IPS-18c (cell line): ENCODE measurements around the gene FLG.
"Not testable (repeated sequence)": the region's sequence is repeated elsewhere in the genome, so short reads cannot be mapped to it uniquely, and the experiment has no call there.

Experiments
- H3K4me3 ChIP-seq: 2 replicates; pipeline ENCODE4 v1.7.0; 2013; ENCODE audit warnings: low read depth, mild to moderate bottlenecking, low read length, moderate library complexity; ENCODE audit not compliant: insufficient read depth
- H3K9me3 ChIP-seq: one replicate; pipeline ENCODE4 v1.6.1; 2013; ENCODE audit warnings: mild to moderate bottlenecking, low read length, moderate library complexity; ENCODE audit not compliant: control insufficient read depth, insufficient read depth

FLG gene

DNA sequence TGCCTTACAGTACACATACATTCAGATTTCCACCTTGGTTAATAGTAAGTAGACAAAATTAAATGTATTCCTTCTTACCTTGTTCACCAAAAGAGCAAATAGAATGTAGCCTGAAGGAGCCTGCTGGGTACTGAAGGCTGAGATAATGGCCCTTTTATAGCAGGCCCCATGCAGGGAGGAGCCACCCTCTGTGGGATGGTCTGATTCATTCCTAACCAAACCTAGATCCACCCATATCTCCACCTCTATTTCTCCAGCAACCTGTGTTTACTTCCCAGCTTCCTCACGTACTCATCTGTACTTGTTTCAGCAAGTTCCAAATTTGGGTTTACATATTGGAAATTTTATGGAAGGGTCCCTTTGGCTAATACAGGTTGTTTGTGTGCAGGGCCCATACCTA is at the start of gene FLG:
Gene FLG (minus strand): TSS at position 129 of the 400 bp plus-strand sequence. CDS start 9,783 bp downstream, outside the sequence.
- Histone ChIP-seq H3K4me3 (no peak within 1 kb of the TSS), H3K9me3 (peaks cover 7% of the 10 kb centered on the region)

DNA sequence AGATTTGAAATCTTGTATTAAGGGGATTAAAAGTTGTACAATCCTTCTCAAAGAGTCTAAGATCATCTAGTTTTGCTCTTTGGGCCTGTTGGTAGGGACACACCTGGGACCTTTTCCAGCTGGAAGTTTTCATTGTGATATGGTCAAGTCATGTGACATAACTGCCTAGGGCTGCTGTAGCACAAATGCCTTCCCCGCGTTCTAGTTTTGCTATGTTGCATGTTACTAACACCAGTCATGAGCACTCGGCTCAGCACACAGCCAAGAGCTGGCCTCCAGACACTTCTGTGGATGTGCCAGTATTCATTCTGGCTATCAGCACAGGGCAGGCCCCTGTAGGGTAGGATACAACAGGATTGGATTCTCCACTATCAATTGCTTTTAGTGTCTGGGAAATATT is 49.4 kb upstream of the FLG start:
- Histone ChIP-seq H3K4me3 (no peak overlapping the region), H3K9me3 (peaks cover 6% of the 10 kb centered on the region)

DNA sequence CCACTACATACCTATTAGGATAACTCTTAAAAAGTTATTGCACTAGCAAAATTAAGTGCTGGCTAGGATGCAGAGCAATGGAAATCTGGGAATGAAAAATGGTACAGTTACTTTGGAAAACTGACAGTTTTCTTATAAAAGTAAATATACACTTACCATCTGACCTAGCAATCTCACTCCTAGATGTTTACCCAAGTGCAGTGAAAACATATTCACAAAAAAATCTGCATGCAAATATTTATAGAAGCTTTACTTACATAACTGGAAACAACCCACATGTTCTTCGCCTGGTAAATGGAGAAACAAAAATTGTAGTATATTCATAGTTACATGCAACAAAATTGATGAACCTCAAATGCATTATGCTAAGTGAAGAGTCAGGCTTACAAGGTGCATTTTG is 47.6 kb upstream of the FLG start:
- no peak overlapping the region for H3K4me3 ChIP-seq
- H3K9me3 ChIP-seq: peaks cover 6% of the 10 kb centered on the region

- H3K4me3 ChIP-seq: no peak overlapping the region
- H3K9me3 ChIP-seq: peaks cover 14% of the 10 kb centered on the region
Measured at GRCh38 chr1:152367436-152367835, 42.4 kb upstream of the FLG start.

DNA sequence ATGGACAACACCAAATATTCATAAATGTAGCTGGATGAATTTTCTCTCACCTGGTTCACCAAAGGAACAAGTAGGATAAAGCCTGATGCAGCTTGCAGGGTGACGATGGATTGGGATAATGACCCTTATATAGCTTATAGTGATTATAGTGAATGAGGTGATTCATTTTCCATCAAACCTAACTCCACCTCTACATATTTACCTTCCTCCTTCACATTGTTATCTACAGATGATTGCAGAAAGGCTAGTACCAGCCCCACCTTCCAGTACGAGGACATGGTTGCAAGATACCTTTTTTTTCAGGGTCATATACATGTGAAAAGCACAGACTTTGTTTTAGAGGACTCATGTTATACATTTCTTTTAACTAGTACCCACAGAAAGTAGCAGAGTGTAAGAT is 34.9 kb upstream of the FLG start, which contains the start of gene FLG2:
Gene FLG2 (minus strand): TSS at position 101 of the 400 bp plus-strand sequence. CDS start 1,122 bp downstream, outside the sequence.
- H3K9me3 ChIP-seq: peaks cover 12% of the 10 kb centered on the region

GRCh38 chr1:152356736-152357135 is 31.7 kb upstream of the FLG start:
- Histone ChIP-seq H3K9me3 (peaks cover 25% of the 10 kb centered on the region), H3K4me3 (no peak overlapping the region)

More for the DNA sequence above, 34.9 kb upstream of the FLG start, which contains the start of gene FLG2:
- H3K4me3 ChIP-seq: no peak within 1 kb of the TSS

GRCh38 chr1:152349611-152350010 is 24.6 kb upstream of the FLG start:
- Histone ChIP-seq H3K9me3 (peaks cover 16% of the 10 kb centered on the region), H3K4me3 (no peak overlapping the region)

DNA sequence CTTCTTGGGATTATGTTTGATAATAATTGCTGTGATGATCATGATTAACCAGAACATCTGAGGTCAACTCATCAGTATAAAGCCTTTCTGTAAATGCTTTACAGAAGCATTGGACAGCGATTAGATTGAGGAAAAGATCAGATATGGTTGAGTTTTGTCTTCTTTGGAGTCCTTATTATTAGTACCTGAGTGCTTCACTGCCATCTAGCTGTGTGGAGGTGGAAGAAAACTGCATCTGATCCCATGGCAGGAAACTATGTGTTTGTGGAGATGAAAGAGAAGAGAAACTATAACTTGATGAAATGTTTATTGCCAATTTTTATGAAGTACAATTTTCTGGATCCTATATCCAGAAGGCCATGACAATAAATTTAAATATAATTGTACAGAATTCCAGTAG is 23.4 kb upstream of the FLG start:
- H3K9me3 ChIP-seq: peaks cover 8% of the 10 kb centered on the region
- H3K4me3 ChIP-seq: no peak overlapping the region

DNA sequence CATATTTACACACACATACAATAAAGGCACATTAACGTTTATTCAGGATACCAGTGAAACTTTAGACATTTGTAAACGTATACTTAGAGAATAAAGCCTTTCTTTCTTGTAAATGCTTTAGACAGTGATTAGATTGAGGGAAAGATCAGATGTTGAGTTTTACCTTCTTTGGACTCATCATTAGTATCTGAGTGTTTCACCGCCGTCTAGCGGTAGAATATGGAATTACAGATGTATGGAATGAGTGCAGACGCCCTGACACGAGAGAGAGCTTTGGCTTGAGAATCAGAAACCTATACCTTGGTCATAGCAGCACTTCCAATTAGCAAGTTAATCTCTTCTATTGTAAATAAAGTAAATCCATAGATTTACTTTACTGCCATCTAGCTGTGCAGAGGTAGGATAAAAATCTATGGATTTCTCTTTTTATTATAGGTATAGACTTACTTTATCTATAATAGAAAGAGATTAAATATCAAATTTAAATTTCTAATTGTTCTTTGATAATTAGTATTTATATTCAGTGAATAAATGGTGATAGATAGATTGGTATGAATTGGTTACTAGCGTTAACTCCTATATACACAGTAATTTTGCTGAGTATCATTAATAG is 22.2 kb upstream of the FLG start:
- peaks cover 4% of the 10 kb centered on the region for H3K9me3 ChIP-seq
- H3K4me3 ChIP-seq: no peak overlapping the region

- peaks cover 2% of the 10 kb centered on the region for H3K9me3 ChIP-seq
- H3K4me3 ChIP-seq: no peak overlapping the region
Measured at GRCh38 chr1:152344438-152344837, 19.4 kb upstream of the FLG start.

GRCh38 chr1:152343006-152343405 is 18.0 kb upstream of the FLG start:
- Histone ChIP-seq H3K4me3 (no peak overlapping the region), H3K9me3 (no peaks in the 10 kb centered on the region)

DNA sequence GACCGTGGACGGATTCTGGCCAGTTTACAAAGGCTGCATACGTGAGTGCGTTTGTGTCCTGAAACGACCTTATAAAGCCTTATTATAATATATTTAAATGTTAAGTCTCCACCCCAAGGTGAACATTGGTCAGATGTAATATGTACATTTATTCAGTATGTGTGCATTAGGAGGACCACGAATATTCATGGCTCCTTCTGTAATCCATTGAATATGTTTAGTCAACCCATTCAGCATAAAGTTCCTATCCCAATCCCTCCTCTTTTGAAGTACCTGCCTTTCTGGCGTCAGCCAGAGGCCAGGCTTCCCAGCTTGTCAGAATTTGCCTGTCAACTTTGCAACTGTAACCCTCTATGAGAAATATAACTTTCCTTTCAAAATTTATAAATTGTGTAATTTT is 10.4 kb upstream of the FLG start:
- Histone ChIP-seq H3K9me3 (peaks cover 3% of the 10 kb centered on the region), H3K4me3 (no peak overlapping the region)

DNA sequence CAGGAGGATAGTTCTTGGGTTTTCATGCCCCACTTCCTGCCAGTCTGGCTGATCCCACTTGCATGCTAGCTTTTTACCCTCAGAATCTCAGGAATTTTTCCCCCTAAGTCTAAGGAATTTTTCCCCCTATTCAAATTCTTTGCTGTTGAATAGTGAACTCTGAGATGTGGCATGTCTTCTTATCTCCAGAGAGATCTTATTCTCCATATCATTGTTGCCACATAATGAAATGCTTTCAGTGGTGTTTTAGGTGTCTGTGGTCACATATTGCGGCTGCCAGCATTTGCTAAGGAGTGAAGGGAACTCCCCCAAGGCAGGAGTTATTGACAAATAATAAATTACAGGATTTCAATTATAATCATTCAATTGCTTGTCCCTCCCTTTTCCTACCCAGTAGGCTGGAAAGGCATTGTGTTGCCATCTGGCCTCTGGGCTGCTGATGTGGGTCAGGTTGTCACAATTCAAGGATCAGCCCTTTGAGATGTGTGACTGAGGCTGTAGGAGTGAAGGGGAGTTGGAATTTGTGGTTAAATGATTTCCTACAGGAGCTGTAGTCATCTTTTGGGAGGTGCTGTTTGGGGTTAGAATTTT is 3.9 kb upstream of the FLG start:
- Histone ChIP-seq H3K4me3 (no peak overlapping the region), H3K9me3 (peaks cover 7% of the 10 kb centered on the region)

GRCh38 chr1:152313970-152314369 is 11.1 kb downstream of the FLG start:
- Histone ChIP-seq H3K4me3 (no peak overlapping the region), H3K9me3 (peaks cover 10% of the 10 kb centered on the region)

DNA sequence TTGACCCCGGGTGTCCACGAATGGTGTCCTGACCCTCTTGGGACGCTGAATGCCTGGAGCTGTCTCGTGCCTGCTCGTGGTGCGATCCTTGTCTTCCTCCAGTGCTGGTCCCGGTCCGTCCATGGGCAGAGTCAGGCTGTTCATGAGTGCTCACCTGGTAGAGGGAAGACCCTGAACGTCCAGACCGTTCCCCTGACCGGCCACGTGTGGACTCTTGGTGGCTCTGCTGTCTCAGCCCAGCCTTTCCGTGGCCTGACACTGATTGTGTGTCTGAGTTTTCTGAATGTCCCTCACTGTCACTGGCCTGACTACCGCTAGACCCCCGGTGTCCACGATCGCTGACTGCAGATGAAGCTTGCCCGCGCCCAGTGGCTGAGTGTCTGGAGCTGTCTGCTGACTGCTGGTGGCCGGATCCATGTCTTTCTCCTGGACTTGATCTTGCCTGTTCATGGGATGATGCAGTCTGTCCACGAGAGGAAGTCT is 11.7 kb downstream of the FLG start:
- Histone ChIP-seq H3K4me3 (no peak overlapping the region), H3K9me3 (peaks cover 13% of the 10 kb centered on the region)

DNA sequence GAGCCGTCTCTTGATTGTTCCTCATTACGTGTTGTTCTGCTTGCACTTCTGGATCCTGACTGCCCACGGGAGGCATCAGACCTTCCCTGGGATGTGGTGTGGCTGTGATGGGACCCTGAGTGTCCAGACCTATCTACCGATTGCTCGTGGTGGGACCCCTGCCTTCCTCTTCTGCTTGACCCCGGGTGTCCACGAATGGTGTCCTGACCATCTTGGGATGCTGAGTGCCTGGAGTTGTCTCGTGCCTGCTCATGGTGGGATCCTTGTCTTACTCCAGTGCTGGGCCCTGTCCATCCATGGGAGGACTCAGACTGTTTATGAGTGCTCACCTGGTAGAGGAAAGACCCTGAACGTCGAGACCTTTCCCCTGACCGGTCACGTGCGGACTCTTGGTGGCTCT is 12.9 kb downstream of the FLG start:
- not testable (repeated sequence) for H3K4me3 ChIP-seq
- H3K9me3 ChIP-seq: peaks cover 15% of the 10 kb centered on the region

GRCh38 chr1:152309955-152310354 is 15.1 kb downstream of the FLG start:
- H3K4me3 ChIP-seq: no peak overlapping the region
- H3K9me3 ChIP-seq: peaks cover 14% of the 10 kb centered on the region

- not testable (repeated sequence) for H3K4me3 ChIP-seq
- H3K9me3 ChIP-seq: peaks cover 14% of the 10 kb centered on the region
Measured at GRCh38 chr1:152309320-152309901, 15.6 kb downstream of the FLG start.
